ENCODE data around the gene CDK3.

CDK3 gene

DNA sequence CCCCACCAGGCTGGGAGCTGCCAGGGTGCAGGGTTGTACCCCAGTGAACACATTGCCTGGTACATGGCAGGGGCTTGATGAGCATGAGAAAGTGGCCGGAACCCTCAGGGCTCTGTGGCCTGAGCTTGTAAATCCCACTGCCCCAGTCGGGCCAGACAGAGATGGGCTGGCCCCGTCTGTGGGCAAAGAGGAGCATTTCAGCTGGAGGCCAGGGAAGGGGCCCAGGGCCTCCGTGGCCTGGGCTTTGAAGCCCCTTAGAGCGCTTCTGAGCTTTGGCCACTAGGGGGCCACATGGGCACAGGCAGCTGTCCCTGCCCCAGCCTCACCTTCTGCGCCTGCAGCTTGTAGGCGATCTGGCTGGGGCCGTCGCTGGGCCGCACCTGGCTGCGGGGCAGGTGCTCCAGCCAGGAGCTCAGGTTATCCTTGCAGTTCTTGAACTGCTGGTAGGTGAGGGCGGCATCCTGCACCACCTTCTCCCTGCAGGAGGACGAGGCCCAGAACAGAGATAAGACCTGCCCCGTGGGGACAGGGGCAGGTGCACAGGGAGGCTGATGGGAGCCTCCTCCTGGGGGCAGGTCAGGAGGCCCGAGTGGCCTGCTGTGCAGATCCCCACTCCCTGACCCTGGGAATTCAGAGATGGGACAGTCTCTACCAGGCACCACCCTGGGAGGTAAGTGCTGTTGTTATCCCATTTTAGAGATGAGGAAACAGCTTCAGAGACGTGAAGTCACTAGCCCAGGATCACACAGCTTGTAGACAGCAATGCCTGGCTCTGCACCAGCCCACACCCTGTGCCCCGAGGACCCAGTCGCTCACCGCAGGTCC, 13.7 kb downstream of the CDK3 start:
- DNase-seq (ENCODE audit: low read depth), result no peak

DNA sequence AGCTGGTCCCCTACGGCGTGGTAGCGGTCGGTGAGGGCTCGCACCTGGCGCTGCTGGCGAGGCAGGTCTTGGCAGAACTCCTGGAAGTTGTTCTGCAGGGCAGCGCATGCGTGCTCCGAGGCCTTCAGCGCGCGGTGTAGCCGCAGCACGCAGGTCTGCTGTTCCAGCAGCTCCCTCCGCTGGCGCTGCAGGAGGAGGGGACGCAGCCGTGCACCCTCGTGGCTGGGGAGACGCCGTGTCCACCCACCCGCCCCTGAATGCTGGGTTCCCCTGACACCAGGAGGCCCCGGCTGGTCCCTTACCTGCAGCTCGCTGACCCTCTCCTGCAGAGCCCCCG, 14.2 kb downstream of the CDK3 start:
- DNase-seq (ENCODE audit: low read depth), result no peak

DNA sequence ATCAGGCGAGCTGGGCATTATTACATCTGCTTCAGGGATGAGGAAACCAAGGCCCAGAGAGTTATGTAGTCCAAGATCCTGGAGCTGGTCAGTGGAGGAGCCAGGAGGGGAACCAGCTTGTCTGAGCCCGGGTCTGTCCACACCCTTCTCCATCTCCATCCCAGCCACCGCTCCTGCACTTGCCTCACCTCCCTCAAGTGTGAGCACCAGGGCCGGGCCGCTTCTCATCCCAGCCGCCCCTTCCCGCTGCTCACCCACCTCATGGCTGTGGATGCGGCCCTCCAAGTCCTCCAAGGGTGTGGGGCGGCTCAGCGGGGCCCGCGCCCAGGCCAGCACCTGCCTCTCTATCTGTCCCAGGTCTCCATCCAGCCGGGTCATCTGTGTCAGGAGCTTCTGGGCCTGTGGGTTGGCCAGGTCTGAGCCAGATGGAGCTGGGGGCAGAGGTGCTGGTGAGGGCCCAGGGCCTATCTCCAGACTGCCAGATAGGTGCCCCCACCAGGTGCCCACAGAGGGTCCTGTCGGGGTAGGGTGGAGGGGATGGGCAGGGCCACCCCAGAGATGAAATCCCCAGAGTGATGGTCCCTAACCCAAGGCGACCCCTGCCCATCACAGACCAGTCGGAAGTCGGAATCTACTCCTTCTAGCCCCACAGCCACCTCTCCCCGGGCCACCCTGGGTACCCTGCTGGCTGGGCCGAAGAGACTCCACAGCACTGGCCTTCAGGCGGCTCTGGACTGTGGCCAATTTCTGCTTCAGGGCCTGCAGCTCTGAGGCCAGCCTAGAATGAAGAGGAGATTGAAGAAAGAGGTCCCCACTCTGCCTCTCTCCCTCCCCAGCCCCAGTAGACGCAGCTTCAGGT, 17.1 kb downstream of the CDK3 start:
- no peak for DNase-seq (ENCODE audit: low read depth)

DNA sequence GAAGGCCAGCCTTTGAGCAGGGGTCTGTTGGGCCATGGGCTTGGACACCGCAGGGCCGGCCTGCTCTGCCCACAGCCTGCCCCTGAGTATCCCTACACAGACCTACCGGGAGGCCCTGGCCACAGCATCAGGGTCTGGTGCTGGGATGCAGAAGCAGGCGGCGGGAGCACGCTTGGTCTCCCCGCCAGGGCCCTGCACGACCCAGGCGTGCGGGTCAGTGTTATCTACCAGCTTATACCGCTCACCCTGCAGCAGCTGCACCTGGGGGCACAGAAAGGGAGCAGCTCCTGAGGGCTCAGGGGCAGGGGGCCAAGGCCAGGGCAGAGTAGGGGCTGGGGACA, 17.7 kb downstream of the CDK3 start:
- DNase-seq (ENCODE audit: low read depth), result no peak

DNA sequence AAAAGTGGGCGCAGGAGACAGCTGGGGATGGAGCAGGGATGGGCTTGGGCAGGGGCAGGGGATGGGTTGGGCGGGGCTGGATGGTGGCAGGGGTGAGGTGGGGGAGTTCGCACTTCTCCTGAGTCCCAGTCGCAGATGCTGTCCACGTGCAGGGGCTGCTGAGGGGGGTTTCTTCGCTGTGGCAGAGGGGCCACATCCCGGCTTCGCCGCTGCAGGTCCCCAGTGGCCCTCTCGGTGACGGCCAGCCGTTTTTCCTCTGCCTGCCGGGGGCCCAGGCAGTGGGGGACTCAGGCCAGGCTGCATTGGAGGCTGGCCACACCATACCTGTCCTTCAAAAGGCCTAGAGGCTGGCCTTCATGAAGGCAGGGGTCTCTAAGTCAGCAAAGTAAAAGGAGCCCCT, 18.1 kb downstream of the CDK3 start:
- DNase-seq (ENCODE audit: low read depth), result no peak

DNA sequence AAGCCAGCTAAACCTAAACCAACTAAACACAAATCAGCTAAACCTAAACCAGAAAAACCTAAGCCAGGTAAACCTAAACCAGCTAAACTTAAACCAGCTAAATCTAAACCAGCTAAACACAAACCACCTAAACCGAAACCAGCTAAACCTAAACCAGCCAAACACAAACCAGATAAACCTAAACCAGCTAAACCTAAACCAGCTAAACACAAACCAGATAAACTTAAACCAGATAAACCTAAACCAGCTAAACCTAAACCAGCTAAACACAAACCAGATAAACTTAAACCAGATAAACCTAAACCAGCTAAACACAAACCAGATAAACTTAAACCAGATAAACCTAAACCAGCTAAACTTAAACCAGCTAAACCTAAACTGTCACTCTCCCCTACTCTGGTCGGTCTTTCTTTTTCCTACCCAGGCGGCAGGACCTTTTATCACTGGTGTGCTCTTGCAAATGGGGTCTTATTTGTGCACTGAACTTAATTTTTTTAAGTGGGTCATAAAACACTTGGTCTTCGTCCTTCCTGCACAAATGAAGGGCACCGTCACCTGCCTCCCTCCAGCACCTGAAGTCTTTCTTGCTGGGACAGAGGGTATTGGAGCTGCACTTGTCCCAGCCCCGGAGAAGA, 19.3 kb downstream of the CDK3 start:
- no peak for DNase-seq (ENCODE audit: low read depth)

DNA sequence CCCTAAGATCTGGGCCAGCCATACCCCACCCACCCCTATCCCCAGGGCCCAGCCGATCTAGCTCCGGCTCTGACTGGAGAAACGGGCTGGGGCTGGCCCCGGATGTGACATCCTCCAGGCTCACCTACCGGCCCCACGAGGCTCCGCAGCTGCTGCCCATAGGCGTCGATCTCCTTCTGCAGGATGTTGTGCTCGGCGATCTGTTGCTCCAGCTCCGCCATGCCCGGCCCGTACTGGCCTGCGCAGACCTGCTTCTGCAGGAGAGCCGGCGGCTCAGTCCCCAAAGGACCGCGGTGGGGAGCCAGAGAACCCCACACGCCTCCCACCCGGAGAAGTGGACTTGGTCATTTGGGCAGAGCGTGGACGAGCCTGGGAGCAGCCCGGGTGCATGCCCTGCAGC, 21.6 kb downstream of the CDK3 start:
- DNase-seq (ENCODE audit: low read depth), result no peak

DNA sequence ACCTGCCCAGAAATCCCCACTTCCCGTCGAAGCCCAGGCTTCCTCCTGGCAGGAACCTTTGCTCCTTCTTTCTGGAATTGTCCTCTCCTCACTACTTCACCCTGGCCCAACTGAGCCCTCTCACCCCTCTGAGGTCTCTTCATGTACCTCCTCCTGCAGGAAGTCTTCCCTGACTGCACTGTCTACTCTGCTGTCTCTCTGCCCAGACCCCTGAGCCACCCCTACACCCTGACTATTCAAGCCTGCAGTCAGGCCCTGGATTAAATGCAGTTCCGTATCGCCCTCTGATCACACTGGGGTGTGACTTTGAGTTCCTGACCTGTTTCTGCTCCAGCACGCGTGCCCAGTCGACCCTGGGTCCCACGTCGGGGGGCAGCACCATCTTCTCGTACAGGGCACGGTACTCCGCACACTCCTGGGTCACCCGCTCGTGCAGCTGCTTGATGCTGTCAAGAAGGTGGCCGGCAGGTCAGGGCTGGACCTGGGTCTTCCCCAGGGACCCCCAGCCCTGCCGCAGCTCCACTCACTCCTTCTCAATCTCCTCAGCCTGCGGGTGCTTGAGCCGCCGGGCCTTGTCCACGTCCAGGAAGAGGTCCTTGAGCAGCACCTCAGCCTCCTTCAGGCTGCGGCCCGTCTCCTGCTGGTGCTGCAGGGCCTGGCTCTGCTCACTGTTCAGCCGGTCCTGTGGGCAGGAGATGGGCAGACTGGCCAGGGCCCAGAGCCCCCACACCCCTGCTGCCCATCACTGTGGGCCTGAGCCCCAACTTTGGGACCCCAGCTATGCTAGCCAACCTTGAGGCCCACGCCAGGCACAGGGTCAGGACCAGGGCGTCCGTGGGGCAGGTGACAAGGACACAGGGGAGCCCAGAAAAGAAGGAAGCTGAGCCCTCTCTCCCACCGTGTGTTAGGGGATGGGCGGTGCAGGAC, 22.6 kb downstream of the CDK3 start:
- no peak for DNase-seq (ENCODE audit: low read depth)

DNA sequence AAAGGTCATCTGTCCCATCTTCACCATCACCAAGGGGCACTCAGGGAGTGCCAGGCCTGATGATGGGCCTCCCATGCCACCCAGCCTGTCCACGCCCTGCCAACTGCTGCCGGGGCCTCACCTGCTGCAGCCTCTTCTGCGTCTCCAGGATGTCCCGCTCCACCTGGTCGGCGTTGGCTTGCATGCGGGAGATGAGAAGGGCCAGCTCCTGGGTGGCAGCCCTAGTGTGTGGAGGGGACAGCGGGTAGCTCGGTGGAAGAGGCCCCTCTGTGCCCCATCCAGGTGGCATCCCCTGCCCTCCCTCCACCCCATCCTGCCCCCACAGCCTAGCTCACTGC, 23.2 kb downstream of the CDK3 start:
- DNase-seq (ENCODE audit: low read depth), result no peak

DNA sequence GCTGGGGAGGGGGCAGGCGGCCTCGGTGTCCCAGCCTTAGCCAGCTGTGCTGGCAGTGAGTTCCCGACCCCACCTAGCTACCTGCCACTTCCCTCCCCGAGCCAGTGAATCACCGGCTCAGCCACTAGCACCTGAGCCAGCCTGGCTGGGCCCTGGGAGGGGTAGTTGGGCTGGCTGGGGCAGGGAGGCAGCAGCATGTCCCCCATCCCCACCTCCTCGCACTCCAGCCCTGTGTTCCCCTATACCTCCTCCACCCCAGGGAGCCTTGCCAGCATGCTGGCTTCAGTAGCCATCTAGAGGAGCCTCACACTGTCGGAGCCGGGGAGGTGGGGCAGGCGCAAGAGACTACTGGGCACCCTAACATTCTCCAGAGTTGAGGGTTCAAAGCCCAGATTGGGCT, 23.7 kb downstream of the CDK3 start:
- no peak for DNase-seq (ENCODE audit: low read depth)

DNA sequence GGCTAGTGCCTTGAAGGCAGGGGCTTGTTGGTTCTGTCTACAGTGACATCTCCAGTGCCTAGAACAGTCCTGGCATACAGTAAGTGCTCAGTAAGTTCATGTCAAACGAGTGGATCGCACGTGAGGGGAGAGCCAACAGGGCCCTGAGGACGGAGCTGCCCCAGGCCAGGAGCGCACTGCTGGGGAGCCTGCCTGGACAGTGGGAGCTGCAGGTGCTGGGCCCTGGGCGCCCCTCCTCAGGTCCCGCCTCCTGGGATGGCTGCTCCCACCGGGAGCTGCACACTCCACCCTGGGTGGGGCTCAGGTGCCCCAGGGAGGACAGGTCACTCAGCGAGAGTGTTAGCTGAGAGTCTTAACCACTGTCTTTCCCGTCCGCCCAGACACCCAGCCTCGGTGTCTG, 24.6 kb downstream of the CDK3 start:
- no peak for DNase-seq (ENCODE audit: low read depth)

DNA sequence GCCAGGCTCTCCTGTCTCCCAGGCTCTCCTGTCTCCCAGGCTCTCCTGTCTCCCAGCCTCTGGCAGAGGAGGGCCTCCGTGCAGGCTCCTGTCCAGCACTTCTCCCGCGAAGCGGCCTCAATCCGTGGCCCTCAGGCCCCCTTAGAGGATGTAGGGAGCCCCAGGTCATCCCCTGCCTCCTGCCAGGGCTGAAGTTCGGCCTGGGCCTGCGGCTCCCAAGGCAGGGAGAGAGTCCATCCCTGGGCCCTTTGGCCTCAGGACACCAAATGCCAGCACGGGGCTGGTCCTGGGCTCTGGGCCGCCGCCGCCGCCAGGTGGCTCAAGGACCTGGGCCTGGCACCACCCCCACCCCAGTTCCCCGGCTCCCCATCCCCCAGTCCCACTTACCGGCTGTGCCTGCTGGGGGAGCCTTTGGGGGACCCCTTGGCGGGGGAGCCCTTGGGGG, 26.1 kb downstream of the CDK3 start:
- no peak for DNase-seq (ENCODE audit: low read depth)

DNA sequence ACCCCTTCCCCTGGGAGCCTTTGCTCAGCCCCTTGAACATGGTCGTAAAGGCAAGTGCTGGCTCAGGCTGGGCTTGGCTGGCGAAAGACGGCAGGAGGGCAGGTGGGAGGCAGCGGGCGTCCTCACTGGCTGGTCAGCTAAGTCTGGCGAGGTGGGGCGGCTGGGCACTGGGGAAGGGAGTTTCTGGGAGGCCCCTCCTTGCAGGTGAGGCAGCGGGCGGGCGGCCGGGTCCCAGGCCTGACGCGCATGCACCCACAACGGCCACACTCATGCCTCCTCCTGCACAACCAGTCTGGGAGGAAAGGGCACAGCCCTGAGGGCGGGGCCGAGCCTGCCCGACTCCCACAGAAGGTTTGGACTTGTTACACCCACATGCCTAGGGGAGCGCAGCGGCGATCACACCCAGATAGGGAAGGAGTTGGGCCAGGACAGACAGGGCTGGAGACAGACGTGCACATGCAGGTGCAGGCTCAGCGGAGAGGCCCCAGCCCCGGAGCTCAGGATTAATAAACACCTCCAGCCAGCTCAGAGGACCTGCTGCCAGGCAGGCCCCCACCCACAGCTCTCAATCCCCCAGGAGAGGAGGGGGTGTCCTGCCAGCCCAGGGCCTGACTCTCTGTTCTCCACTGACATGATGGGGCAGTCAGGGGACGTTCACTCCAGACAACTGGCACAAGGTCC, 26.6 kb downstream of the CDK3 start, which contains the start of gene EVPL:
Gene EVPL (minus strand): TSS at position 148 of the 681 bp plus-strand sequence. CDS start 108 bp downstream, at position 40.
- no peak for DNase-seq (ENCODE audit: low read depth)

DNA sequence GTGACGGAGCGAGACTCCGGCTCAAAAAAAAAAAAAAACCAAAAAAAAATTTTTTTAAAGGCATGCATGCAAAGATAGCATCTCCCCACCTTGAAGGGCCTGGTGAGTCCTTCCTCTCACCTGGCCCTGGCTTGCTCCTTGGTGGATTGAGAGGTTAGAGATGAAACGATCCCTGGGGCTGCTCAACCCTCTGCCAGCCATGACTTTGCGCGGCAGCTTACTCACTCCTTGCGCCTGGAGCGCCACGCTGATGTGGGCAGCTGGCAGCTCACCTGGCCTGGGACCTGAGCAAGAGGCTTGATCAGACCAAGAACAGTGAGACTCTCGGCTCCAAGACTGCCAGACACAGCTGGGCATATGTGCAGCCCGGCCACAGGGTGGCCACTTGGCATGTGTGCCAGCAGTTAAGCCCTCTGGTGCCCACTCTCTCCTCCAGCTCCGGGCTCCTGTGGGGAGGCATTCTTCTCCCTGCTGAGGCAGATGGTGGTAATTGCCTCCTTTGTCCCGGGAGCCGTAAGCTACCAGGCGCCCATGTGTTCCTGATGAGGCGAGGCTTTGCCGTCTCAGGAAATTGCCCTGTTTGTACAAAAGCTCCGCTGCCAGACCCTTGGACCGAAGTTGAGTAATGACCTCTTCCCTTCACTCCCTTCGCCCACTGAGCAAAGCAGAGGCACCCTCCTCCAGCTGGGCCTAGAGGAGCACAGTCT, 31.6 kb downstream of the CDK3 start:
- no peak for DNase-seq (ENCODE audit: low read depth)

DNA sequence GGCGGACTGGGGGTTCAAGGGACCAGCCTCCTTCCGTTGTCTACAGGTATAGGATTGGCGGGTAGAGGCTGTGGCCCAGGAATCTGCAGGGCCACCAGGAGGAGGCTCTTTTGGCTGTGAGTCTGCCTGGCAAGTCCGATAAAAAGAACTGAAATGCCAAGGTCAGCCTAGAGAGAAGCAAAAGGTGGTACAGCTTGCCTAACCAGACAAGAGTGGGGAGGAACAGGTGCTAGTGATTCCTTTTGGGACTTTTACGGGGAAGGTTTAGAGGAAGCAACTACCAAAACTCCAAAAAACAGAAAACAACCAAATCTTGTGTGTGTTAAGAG, 32.1 kb downstream of the CDK3 start:
- no peak for DNase-seq (ENCODE audit: low read depth)

DNA sequence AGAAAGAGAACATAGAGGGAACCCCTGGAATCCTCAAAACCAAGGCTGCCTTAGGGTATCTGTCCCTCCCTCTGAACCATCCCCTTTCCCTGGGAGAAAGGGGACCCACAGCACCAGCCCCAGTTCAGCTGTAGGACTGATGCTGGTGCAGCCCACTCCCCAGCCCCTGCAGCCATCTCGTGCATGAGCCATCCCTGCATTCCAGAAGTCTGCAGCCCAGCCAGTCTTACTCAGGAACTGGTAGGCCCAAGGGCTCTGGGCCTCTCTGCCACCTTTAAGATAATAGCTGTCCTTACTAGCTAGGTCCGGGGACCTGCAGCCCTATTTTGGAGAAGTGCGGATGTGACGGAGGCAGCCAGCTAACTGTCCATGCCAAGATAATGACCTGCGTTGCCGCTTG, 32.5 kb downstream of the CDK3 start:
- DNase-seq (ENCODE audit: low read depth), result no peak

DNA sequence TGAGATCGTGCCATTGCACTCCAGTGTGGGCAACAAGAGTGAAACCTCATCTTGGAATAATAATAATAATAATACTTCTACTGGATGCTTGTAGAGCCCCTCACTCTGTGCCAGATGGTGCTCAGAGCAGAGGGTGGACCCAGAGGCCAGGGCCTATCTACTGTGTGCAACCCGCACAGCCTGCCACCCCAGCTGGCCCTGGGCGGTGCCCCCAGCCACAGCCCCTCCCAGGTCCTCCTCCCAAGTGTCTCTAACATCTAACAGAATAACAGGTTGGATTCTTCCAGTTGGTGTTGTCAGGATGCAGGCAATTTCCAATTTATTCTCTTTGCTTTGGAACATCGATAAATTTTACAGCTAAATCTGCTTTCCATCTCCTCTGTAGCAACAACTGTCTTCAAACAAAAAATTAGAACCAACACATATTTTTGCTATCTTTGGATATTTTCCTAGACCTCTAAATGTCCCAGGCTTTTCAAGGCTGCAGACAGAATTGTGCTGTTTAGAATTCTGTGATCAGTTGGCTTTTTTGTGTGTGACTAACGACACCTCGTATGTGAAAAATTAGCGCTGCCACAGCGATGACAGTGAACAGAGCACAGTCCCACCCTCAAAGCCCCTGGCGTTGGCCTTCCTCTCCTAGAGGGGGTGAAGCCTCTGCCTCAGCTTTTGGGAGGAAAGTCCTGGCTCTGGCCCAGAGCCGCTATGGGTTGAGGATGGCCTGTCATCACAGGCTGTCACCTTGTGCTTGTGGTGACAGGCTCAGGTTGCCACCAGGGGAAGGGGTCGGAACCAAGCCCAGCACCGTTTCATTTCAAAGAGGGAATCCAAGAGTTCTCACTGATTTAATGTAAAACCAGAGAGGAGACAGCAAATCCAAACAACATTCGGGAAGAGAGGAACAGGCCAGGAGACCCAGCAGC, 34.0 kb downstream of the CDK3 start:
- DNase-seq (ENCODE audit: low read depth), result no peak

DNA sequence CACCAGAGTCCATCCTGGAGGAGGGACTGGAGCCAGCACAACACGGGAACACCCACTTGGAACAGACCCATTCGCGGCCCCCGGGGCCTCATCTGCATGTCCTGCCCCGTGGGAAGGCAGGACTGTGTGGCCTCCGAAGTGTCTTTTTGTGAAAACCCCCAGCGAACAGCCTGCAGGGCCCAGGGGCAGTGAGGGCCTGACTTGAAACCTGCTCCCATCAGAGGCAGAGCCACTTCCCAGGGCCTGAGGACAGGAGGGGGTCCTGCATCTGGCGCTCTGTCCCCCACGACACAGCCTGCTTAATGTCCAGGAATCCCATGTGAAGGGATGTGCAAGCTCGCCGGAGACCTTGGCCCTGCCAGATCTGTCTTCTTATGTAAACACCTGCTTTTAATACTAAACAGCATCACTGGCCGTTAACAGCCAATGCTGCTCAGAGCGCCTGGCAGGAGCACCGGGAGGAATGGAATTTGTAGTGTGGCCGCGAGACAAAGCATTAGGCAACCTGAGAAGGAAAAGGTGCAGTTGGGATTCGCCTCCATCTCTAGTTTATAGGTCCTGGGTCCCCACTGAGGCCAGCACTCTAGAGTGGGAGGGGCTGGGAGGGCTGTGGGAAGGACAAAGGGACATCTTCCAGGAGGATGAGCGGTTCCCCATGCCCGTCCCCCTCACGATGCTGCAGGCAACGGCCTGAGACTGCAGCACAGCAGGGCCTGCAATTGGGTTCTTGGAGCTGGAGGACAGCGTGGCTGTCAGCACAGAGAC, 36.0 kb downstream of the CDK3 start:
- no peak for DNase-seq (ENCODE audit: low read depth)

DNA sequence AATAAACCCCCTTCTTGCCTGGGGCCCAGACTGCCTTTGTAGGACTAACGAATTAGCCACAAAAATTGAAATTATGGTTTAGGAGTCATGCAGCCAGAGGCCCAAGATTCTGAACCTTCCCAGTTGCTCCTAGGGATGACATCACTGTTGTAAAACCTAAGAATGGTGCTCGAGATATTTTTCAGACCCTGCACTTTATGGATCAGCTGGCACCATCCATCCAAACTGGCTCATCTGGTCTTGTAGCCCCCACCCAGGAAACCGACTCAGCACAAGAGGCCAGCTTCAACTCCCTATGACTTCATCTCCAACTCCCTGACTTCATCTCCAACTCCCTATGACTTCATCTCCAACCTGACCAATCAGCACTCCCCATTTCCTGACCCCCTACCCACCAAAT, 37.4 kb downstream of the CDK3 start:
- no peak for DNase-seq (ENCODE audit: low read depth)

All from non-pigmented ciliary epithelial cell (primary cell).